Cardiac muscle cell (in vitro differentiated cells and primary cell): ENCODE data around the gene LILRA6. TPM values are rescaled to one million over a fixed set of nuclear protein-coding genes. Genes with fewer than 3 reads are reported as not detected.
"Not testable (repeated sequence)": the region's sequence is repeated elsewhere in the genome, so short reads cannot be mapped to it uniquely, and the experiment has no call there.

ENCODE experiments used
- DNase-seq, 2 donors: peaks; one replicate each; pipeline versions ENCODE4 v3.0.0 to v3.0.0-alpha.2; 2010 to 2017; ENCODE audit warnings: low read depth in 1 of 2, low spot score in 1 of 2
- H3K27ac ChIP-seq: fragments of 200-600 bp; sonication (generic); 2 replicates; pipeline ENCODE4 v1.5.1; 2016
- H3K27me3 ChIP-seq: fragments of 200-600 bp; sonication (generic); 2 replicates; pipeline ENCODE4 v1.6.0; 2016; ENCODE audit warnings: control low read depth
- H3K36me3 ChIP-seq: fragments of 200-600 bp; sonication (generic); 2 replicates; pipeline ENCODE4 v1.5.1; 2016; ENCODE audit warnings: control low read depth
- H3K4me1 ChIP-seq: fragments of 200-600 bp; sonication (generic); 2 replicates; pipeline ENCODE4 v1.8.1; 2017; ENCODE audit warnings: low read depth, mild to moderate bottlenecking, mixed run types
- H3K4me3 ChIP-seq: fragments of 200-600 bp; sonication (generic); 2 replicates; pipeline ENCODE4 v1.5.1; 2016; ENCODE audit warnings: mild to moderate bottlenecking
- H3K9me3 ChIP-seq: fragments of 200-600 bp; sonication (generic); 2 replicates; pipeline ENCODE4 v1.5.1; 2017; ENCODE audit warnings: low read depth, mild to moderate bottlenecking, control low read depth
- CTCF ChIP-seq: IDR thresholded peaks from 2 replicates; pipeline ENCODE4 v1.5.1; 2012; ENCODE audit warnings: low read depth, mild to moderate bottlenecking, low read length
- polyA plus RNA-seq: library from polyadenylated mRNA; unstranded; fragments of >200 nt; fragmentation: Nextera tagmentation; extraction: Ambion mirVana; gene quantifications from 2 replicates; pipeline ENCODE4 v1.2.1, GENCODE V29; 2016
- total RNA-seq: library from RNA; depleted of rRNA; stranded (reverse); fragments of >200 nt; gene quantifications from 2 replicates; pipeline ENCODE4 v1.2.3, GENCODE V29; 2016

The LILRA6 gene
- total and polyA plus RNA-seq, 2 experiments from 2014 or later, result 0.15 to 0.27 TPM

DNA sequence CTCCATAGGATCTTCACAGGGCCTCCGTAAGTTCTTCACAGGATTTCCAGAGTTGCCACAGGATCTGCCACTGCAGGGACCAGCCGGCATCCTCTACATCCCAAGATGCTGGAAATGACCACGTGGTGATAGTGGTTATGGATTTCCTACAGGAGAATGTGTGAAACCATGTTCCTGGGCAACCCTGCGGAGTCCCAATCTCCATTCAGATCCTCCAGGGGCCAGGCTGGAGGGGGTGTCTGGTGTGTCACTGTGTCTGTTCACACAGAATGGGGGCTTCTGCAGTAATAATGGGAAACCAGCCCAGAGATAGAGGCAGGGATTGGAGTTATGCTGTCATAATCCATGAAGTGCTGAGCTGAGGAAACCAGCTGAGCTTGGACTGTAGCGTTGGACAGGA lies 8.6 kb downstream of the LILRA6 start:
- TF ChIP-seq CTCF, result no peak
- no peak for DNase-seq
- H3K27me3 ChIP-seq, result peaks cover 30% of the 10 kb centered on the region
- no peak overlapping the region for H3K4me3 ChIP-seq
- H3K27ac ChIP-seq, result no peak overlapping the region
- H3K4me1 ChIP-seq, result no peaks in the 10 kb centered on the region
- H3K36me3 ChIP-seq, result no peaks in the 10 kb centered on the region
- no peaks in the 10 kb centered on the region for H3K9me3 ChIP-seq

- peaks cover 24% of the 10 kb centered on the region for H3K27me3 ChIP-seq
- no peak overlapping the region for H3K4me3 ChIP-seq
- no peak overlapping the region for H3K27ac ChIP-seq
- peak; percentile 89 to 91 for DNase-seq
- H3K9me3 ChIP-seq, result no peaks in the 10 kb centered on the region
- TF ChIP-seq CTCF, result peak; percentile 92
- H3K36me3 ChIP-seq, result no peaks in the 10 kb centered on the region
- no peaks in the 10 kb centered on the region for H3K4me1 ChIP-seq
Observed at GRCh38 chr19:54231077-54231931, 11.3 kb downstream of the LILRA6 start.

- peaks cover 19% of the 10 kb centered on the region for H3K27me3 ChIP-seq
- no peak for DNase-seq
- no peaks in the 10 kb centered on the region for H3K36me3 ChIP-seq
- no peak overlapping the region for H3K27ac ChIP-seq
- no peak overlapping the region for H3K4me3 ChIP-seq
- no peak for TF ChIP-seq CTCF
- no peaks in the 10 kb centered on the region for H3K4me1 ChIP-seq
- H3K9me3 ChIP-seq, result no peaks in the 10 kb centered on the region
Observed at GRCh38 chr19:54230031-54230430, 12.6 kb downstream of the LILRA6 start.

GRCh38 chr19:54229146-54229545 lies 13.4 kb downstream of the LILRA6 start:
- peaks cover 15% of the 10 kb centered on the region for H3K27me3 ChIP-seq
- H3K27ac ChIP-seq, result no peak overlapping the region
- TF ChIP-seq CTCF, result no peak
- DNase-seq, result no peak
- no peak overlapping the region for H3K4me3 ChIP-seq
- H3K4me1 ChIP-seq, result no peaks in the 10 kb centered on the region
- H3K36me3 ChIP-seq, result no peaks in the 10 kb centered on the region
- H3K9me3 ChIP-seq, result no peaks in the 10 kb centered on the region

DNA sequence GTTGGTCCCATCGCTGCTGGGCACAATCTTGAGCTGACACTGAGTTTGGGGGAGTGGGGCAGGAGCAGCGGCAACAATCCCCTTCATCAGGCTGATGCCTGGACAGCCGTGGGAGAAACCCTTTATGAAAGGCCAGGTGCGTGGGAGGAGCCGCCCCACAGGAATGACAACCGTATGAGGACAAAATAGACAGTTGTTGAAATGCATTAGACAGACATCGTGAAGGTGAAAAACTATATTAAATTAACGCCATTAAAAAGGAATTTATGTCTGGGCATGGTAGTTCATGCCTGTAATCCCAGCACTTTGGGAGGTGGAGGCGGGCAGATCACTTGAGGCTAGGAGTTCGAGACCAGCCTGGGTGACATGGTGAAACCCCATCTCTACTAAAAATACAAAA lies 18.0 kb downstream of the LILRA6 start:
- H3K4me1 ChIP-seq, H3K36me3 ChIP-seq, DNase-seq, H3K27me3 ChIP-seq, H3K9me3 ChIP-seq, H3K4me3 ChIP-seq, H3K27ac ChIP-seq: not testable (repeated sequence)

GRCh38 chr19:54223937-54224281 lies 18.7 kb downstream of the LILRA6 start:
- not testable (repeated sequence) for H3K4me3 ChIP-seq, DNase-seq, H3K27ac ChIP-seq, H3K9me3 ChIP-seq, H3K27me3 ChIP-seq, H3K4me1 ChIP-seq, H3K36me3 ChIP-seq

DNA sequence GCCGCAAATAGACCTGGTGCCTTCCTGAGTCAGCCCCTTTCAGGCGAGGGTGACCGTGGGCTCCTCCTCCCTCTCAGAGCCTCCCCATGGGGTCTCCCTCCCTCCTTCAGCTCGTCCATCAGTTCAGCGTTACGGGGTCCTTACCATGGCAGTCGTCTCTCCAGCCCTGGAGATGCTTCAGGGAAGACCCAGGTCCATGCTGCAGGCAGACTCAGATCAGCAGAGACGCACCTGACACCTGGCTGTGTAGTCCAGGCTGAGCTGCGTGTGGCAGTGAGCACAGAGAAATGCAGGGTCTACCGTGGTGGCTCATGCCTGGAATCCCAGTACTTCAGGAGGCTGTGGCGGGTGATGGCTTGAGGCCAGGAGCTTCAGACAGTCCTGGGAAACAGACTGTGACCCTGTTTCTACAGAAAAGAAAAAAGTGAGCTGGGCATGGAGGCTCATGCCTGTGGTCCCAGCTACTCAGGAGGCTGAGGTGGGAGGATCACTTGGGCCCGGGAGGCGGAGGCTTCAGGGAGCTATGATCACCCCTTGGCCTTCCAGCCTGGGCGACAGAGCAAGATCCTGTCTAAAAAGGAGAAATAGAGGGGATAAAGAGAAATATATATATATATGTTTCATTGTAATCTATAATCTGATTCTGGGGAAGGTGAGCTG lies 19.2 kb downstream of the LILRA6 start:
- not testable (repeated sequence) for H3K4me1 ChIP-seq, H3K27me3 ChIP-seq, H3K27ac ChIP-seq, H3K9me3 ChIP-seq, H3K4me3 ChIP-seq, H3K36me3 ChIP-seq, DNase-seq

DNA sequence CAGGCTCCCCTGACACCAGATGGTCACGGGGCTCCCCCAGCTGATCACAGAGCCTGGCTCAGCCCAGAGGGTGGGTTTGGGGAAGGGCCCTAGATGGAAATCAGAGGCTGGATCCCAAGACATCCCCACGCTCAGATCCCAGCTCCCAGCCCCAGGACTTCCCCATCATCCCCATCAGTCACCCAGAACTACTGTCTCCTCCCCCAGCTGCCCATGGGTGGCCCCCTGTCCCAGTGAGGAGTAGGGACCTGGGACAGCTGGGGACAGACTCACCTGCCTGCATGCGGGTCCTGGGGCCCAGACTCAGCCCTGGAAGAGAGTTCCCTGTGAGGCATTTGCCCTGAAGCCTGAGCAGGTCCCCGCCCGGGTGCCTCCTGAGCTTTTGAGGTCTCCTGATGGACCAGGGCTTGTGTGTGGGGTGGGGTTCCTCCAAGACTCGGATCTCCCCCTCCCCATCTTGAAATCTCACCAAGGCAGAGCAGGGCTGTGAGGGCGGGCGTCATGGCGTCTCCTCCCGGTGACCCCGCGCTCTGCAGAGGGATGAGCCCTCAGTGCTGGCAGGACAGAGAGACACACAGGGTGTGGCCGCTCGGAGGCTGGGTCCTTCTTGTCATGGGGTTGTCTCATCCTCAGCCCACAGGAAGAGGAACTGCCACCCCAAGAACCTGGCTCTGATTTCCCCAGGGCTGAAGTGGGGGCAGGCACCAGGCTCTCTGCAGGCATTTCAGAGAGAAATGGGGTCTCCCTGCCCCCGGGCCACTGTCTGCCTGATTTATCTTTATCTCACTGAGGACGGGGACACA lies 19.9 kb downstream of the LILRA6 start, which contains the start of gene LILRB3:
Gene LILRB3, minus strand, starts transcription at position 534 of the 803 bp plus-strand sequence. Its CDS starts 31 bp downstream, at position 503.
- not testable (repeated sequence) for H3K4me1 ChIP-seq, H3K9me3 ChIP-seq, H3K27me3 ChIP-seq, H3K27ac ChIP-seq, H3K36me3 ChIP-seq, H3K4me3 ChIP-seq, DNase-seq

DNA sequence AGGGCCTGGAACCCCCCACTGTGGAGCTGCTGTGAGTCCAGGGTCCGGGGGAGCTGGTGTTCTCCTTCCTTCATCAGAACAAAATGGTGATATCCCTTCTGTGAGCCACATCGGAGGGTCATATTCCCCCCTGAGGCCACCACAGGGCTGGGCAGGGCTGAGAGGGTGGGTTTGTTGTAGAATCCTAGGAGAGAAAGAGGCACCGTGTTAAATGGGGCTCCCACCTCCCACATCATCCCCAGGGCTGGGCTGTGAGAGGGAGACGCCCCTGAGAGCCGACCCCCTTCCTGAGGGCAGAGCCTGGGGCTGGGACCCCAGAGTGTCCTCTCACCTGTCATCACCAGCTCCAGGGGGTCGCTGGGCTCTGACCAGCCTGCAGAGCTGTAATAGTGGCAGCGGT lies 20.6 kb downstream of the LILRA6 start:
- not testable (repeated sequence) for DNase-seq, H3K27ac ChIP-seq, H3K27me3 ChIP-seq, H3K4me3 ChIP-seq, H3K4me1 ChIP-seq, H3K9me3 ChIP-seq, H3K36me3 ChIP-seq
